HG03469 (cell line): Measurements from ENCODE around the gene CXCL8.
"Not testable (repeated sequence)": the region's sequence is repeated elsewhere in the genome, so short reads cannot be mapped to it uniquely, and the experiment has no call there.

Source experiments
- ATAC-seq: cut with Tn5 transposase; IDR thresholded peaks from one replicate; pipeline ENCODE4 v1.9.1; 2021; ENCODE audit warnings: mild to moderate bottlenecking, moderate library complexity, moderate number of reproducible peaks; ENCODE audit not compliant: unreplicated experiment

CXCL8 gene

GRCh38 chr4:73743281-73743680 lies 2.9 kb downstream of the CXCL8 start:
- ATAC-seq: no peak

- no peak for ATAC-seq
Measured at GRCh38 chr4:73743795-73744194, 3.4 kb downstream of the CXCL8 start.

- no peak for ATAC-seq
Measured at GRCh38 chr4:73744203-73744602, 3.8 kb downstream of the CXCL8 start.

GRCh38 chr4:73750730-73751129 lies 10.4 kb downstream of the CXCL8 start:
- no peak for ATAC-seq

- ATAC-seq: peak; percentile 62
Measured at GRCh38 chr4:73751166-73751565, 10.8 kb downstream of the CXCL8 start.

GRCh38 chr4:73751830-73752229 lies 11.5 kb downstream of the CXCL8 start:
- ATAC-seq: no peak

- no peak for ATAC-seq
Measured at GRCh38 chr4:73752424-73752823, 12.1 kb downstream of the CXCL8 start.

- no peak for ATAC-seq
Measured at GRCh38 chr4:73753215-73753614, 12.8 kb downstream of the CXCL8 start.

- ATAC-seq: no peak
Measured at GRCh38 chr4:73754934-73755333, 14.6 kb downstream of the CXCL8 start.

- no peak for ATAC-seq
Measured at GRCh38 chr4:73759357-73759756, 19.0 kb downstream of the CXCL8 start.

GRCh38 chr4:73761856-73762255 lies 21.5 kb downstream of the CXCL8 start:
- no peak for ATAC-seq

GRCh38 chr4:73762409-73762808 lies 22.0 kb downstream of the CXCL8 start:
- no peak for ATAC-seq

GRCh38 chr4:73763877-73764276 lies 23.5 kb downstream of the CXCL8 start:
- ATAC-seq: no peak

GRCh38 chr4:73764513-73764912 lies 24.1 kb downstream of the CXCL8 start:
- no peak for ATAC-seq

- no peak for ATAC-seq
Measured at GRCh38 chr4:73765296-73765695, 24.9 kb downstream of the CXCL8 start.

- no peak for ATAC-seq
Measured at GRCh38 chr4:73770917-73771316, 30.5 kb downstream of the CXCL8 start.

- no peak for ATAC-seq
Measured at GRCh38 chr4:73772363-73772762, 32.0 kb downstream of the CXCL8 start.

- ATAC-seq: not testable (repeated sequence)
Measured at GRCh38 chr4:73774406-73774805, 34.0 kb downstream of the CXCL8 start.

GRCh38 chr4:73776321-73776729 lies 36.0 kb downstream of the CXCL8 start:
- ATAC-seq: no peak

- ATAC-seq: no peak
Measured at GRCh38 chr4:73777612-73778011, 37.2 kb downstream of the CXCL8 start.

GRCh38 chr4:73780243-73780642 lies 39.9 kb downstream of the CXCL8 start:
- ATAC-seq: no peak

- no peak for ATAC-seq
Measured at GRCh38 chr4:73780834-73781233, 40.5 kb downstream of the CXCL8 start.

- no peak for ATAC-seq
Measured at GRCh38 chr4:73788411-73788810, 48.0 kb downstream of the CXCL8 start.
